ENCODE results near the gene GKN1. TPM values are rescaled to one million over a fixed set of nuclear protein-coding genes. Genes with fewer than 3 reads are reported as not detected.

GKN1 gene
- total and polyA plus RNA-seq, 8 donors, result not detected

DNA sequence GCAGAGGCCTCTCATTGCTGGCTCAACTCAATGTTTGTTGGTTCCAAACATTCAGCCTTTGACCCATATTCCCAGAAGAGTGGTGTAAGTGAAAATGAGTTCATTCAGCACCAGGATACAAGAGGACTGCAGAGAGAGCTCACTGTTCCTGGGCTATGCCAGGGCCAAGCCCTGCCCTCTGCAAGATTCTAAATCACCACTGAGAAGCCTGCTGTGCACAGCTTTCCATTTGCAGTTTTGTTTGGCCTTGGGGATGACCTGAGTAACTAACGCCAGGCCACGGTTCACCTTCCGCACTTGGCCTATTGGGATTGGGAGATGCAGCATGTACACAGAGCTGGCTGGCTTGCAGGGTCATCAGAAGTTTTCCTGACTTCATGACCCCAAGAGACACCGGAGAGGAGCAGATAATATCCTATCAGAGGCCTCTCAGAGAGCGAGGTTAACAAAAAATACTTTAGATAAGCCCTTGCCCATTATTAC, 12.6 kb downstream of the GKN1 start:
- Histone ChIP-seq H3K36me3 (no peaks in the 10 kb centered on the region), H3K27ac (no peak overlapping the region), H3K4me1 (no peaks in the 10 kb centered on the region), H3K9me3 (no peaks in the 10 kb centered on the region), H3K4me3 (no peak overlapping the region), H3K27me3 (no peaks in the 10 kb centered on the region)
- no peak for ATAC-seq
- no peak for DNase-seq
- intact Hi-C loops (cut with DNase I), result no loop called here
- TF ChIP-seq, protein P1, sequence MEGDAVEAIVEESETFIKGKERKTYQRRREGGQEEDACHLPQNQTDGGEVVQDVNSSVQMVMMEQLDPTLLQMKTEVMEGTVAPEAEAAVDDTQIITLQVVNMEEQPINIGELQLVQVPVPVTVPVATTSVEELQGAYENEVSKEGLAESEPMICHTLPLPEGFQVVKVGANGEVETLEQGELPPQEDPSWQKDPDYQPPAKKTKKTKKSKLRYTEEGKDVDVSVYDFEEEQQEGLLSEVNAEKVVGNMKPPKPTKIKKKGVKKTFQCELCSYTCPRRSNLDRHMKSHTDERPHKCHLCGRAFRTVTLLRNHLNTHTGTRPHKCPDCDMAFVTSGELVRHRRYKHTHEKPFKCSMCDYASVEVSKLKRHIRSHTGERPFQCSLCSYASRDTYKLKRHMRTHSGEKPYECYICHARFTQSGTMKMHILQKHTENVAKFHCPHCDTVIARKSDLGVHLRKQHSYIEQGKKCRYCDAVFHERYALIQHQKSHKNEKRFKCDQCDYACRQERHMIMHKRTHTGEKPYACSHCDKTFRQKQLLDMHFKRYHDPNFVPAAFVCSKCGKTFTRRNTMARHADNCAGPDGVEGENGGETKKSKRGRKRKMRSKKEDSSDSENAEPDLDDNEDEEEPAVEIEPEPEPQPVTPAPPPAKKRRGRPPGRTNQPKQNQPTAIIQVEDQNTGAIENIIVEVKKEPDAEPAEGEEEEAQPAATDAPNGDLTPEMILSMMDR (IDR thresholded peaks at IDR 0.05), result no peak

DNA sequence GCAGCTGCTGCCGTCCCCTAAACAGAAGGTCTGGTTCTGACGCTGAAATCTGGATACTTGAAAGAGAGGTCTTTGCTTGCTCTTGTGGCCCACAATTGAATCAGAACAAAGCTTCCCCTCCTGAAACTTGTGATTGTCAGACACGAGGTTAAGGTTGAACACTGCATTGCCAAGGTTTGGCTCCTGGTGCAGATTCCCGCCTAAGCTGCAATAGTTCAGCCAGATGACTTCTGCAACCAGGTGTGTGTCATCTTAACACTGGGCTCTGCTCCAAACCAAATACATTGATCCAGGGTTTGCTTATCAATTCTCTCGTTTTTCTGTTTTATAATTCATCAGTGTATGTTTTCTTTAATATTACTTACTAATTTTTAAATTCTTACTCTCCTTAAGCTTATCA, 14.6 kb downstream of the GKN1 start:
- no peak overlapping the region for H3K27ac ChIP-seq
- H3K27me3 ChIP-seq, result no peaks in the 10 kb centered on the region

GRCh38 chr2:68992341-68992740, 17.9 kb downstream of the GKN1 start:
- TF ChIP-seq, protein P1 (IDR thresholded peaks at IDR 0.05), result no peak

More for the DNA sequence above, 14.6 kb downstream of the GKN1 start:
- no peaks in the 10 kb centered on the region for H3K9me3 ChIP-seq
- ATAC-seq (no peak), DNase-seq (no peak)
- no peak overlapping the region for H3K4me3 ChIP-seq
- intact Hi-C loops (cut with DNase I), result no loop called here
- TF ChIP-seq, protein P1 (IDR thresholded peaks at IDR 0.05), result no peak
- H3K4me1 ChIP-seq, result no peaks in the 10 kb centered on the region
- no peaks in the 10 kb centered on the region for H3K36me3 ChIP-seq

GRCh38 chr2:68992933-68993332, 18.5 kb downstream of the GKN1 start:
- Histone ChIP-seq H3K27me3 (no peaks in the 10 kb centered on the region), H3K4me3 (no peak overlapping the region), H3K4me1 (no peaks in the 10 kb centered on the region), H3K36me3 (no peaks in the 10 kb centered on the region), H3K9me3 (no peaks in the 10 kb centered on the region), H3K27ac (no peak overlapping the region)
- no peak for ATAC-seq
- TF ChIP-seq, protein P1 (IDR thresholded peaks at IDR 0.05), result no peak
- no peak for DNase-seq
- intact Hi-C loops (cut with DNase I), result no loop called here

More at GRCh38 chr2:68992341-68992740, 17.9 kb downstream of the GKN1 start:
- intact Hi-C loops (cut with DNase I), result no loop called here
- H3K4me1 ChIP-seq, result no peaks in the 10 kb centered on the region
- ATAC-seq (no peak), DNase-seq (no peak)
- no peak overlapping the region for H3K27ac ChIP-seq
- no peaks in the 10 kb centered on the region for H3K9me3 ChIP-seq
- no peak overlapping the region for H3K4me3 ChIP-seq
- H3K27me3 ChIP-seq, result no peaks in the 10 kb centered on the region
- no peaks in the 10 kb centered on the region for H3K36me3 ChIP-seq

DNA sequence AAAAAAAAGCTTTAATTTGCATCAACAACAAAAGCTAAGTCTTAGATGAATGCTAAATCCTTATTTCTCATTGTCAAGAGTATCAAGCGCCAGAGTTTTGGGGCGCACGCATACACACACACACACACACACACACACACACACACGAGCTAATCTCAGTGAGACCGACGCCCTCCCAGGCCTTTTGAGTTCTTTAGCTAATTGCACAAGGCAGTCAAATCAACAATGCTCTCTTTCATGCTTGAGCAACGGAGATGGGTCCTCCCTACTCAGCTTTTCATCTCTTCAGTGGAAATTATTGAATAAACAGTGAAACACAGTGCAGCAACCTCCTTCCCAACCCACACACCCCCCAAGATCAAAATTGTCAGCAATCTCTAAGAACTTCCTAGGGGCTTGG, 19.2 kb downstream of the GKN1 start:
- Histone ChIP-seq H3K9me3 (no peaks in the 10 kb centered on the region), H3K4me1 (no peaks in the 10 kb centered on the region), H3K36me3 (no peaks in the 10 kb centered on the region), H3K4me3 (no peak overlapping the region), H3K27ac (no peak overlapping the region), H3K27me3 (no peaks in the 10 kb centered on the region)
- intact Hi-C loops (cut with DNase I), result no loop called here
- ATAC-seq (no peak), DNase-seq (no peak)
- TF ChIP-seq, protein P1 (IDR thresholded peaks at IDR 0.05), result no peak

All from left lung (tissue), 10 donors.